H1 (cell line): Measurements from ENCODE around the gene SPINK9. TPM values are rescaled to one million over a fixed set of nuclear protein-coding genes. Genes with fewer than 3 reads are reported as not detected.

ENCODE experiments used
- ATF3 ChIP-seq: IDR thresholded peaks from 2 replicates; pipeline ENCODE4 v1.6.1; 2011; ENCODE audit warnings: low read depth, mild to moderate bottlenecking, low read length; ENCODE audit not compliant: insufficient read depth
- BCL11A ChIP-seq, 2 experiments: IDR thresholded peaks; one replicate each; pipeline ENCODE4 v1.6.1; 2011; ENCODE audit warnings: low read depth in 2 of 2, low read length in 2 of 2, mild to moderate bottlenecking in 2 of 2
- BRCA1 ChIP-seq: IDR thresholded peaks from 2 replicates; pipeline ENCODE4 v1.6.1; 2012; ENCODE audit warnings: low read depth, low read length, improper control_type of control experiment
- CBX8 ChIP-seq: fragments of 300-800, 300-1000 bp; sonication (generic); IDR thresholded peaks from 2 replicates; pipeline ENCODE4 v1.7.1; 2016; ENCODE audit warnings: low read depth, low read length, borderline replicate concordance
- CHD7 ChIP-seq: fragments of 300-600 bp; sonication (generic); IDR thresholded peaks from 2 replicates; pipeline ENCODE4 v1.7.1; 2012; ENCODE audit warnings: low read length, moderate library complexity, mild to moderate bottlenecking, inconsistent platforms; ENCODE audit not compliant: insufficient replicate concordance
- CTBP2 ChIP-seq: IDR thresholded peaks from 2 replicates; pipeline ENCODE4 v1.7.0; 2011; ENCODE audit warnings: borderline replicate concordance, mild to moderate bottlenecking, moderate library complexity, mixed read lengths, low read length; ENCODE audit not compliant: insufficient read depth, insufficient read length
- PHF8 ChIP-seq: fragments of 200-600 bp; sonication (generic); conservative IDR thresholded peaks from 2 replicates; pipeline ENCODE4 v1.7.1; 2012; ENCODE audit warnings: low read depth, mild to moderate bottlenecking, inconsistent platforms, low read length, moderate library complexity
- RAD21 ChIP-seq, 2 experiments: IDR thresholded peaks in 1 of 2; conservative IDR thresholded peaks in 1 of 2; 2 replicates each; pipeline ENCODE4 v1.6.1; 2011; ENCODE audit warnings: low read depth in 2 of 2, low read length in 2 of 2, improper control_type of control experiment in 1 of 2, inconsistent platforms in 1 of 2, mild to moderate bottlenecking in 1 of 2, moderate library complexity in 1 of 2
- TAF7 ChIP-seq: optimal IDR thresholded peaks from 2 replicates; pipeline ENCODE3; 2011; ENCODE audit warnings: low read depth, mild to moderate bottlenecking, inconsistent platforms, low read length, moderate library complexity, borderline replicate concordance
- polyA plus RNA-seq, 7 experiments: library from polyadenylated mRNA; depleted of rRNA in 3 of 7; stranded (reverse) in 5 of 7; unstranded in 2 of 7; fragments of >200 nt in 5 of 7; fragments of 200-250 nt in 2 of 7; gene quantifications; 1 replicate in 5 of 7; 2 replicates in 1 of 7; 4 replicates in 1 of 7; pipeline versions ENCODE4 v1.2.1 to v1.2.3, GENCODE V29; 2011 to 2013; ENCODE audit warnings: missing spikeins in 2 of 7, mixed read lengths in 2 of 7
- total RNA-seq: library from RNA; stranded (reverse); fragmentation: NEBNext Ultra II Directional; extraction: Animal tissue kit (Norgen Biotek cat#: 25700); gene quantifications from 2 replicates; pipeline ENCODE4 v1.2.1, GENCODE V29; 2021

Gene SPINK9
- total and polyA plus RNA-seq, 2 of the 8 experiments (the other 6 are each of a cell fraction or from before 2014, with no cell fraction given), result not detected

- TF ChIP-seq CHD7, result no peak
- no peak for TF ChIP-seq BCL11A (IDR thresholded peaks at IDR 0.05; ENCODE audit: low read depth in 2 of 2, low read length in 2 of 2)
- TF ChIP-seq PHF8, result no peak
- TF ChIP-seq CTBP2, result no peak
- no peak for TF ChIP-seq ATF3
- TF ChIP-seq CBX8, result no peak
- no peak for TF ChIP-seq TAF7
- no peak for TF ChIP-seq BRCA1
- TF ChIP-seq RAD21 (IDR thresholded peaks at IDR 0.05 in 1 of 2, conservative IDR thresholded peaks at IDR 0.05 in 1 of 2; ENCODE audit: low read depth in 2 of 2, low read length in 2 of 2), result no peak
Measured at GRCh38 chr5:148342371-148343045, 7.1 kb downstream of the SPINK9 start (continued).
